Gastroesophageal sphincter (tissue), 3 donors: ENCODE results near the gene GRXCR1.

ENCODE experiments used
- CTCF ChIP-seq, 4 experiments: fragments of 200-600 bp in 2 of 4; fragments of 450-650 bp in 2 of 4; sonication (generic) in 1 of 4; IDR thresholded peaks; one replicate each; pipeline ENCODE4 v1.5.1; 2017 to 2019; ENCODE audit warnings: antibody characterized with exemption in 4 of 4, mild to moderate bottlenecking in 2 of 4, moderate library complexity in 2 of 4
- EP300 ChIP-seq: sonication (generic); formaldehyde crosslinking; IDR thresholded peaks from one replicate; pipeline ENCODE4 v1.6.1; 2017; ENCODE audit warnings: antibody characterized with exemption, mild to moderate bottlenecking
- POLR2A ChIP-seq, 2 donors: fragments of 450-650 bp; IDR thresholded peaks; one replicate each; pipeline ENCODE4 v1.6.1; 2017; ENCODE audit warnings: antibody characterized with exemption in 2 of 2, mild to moderate bottlenecking in 2 of 2, moderate library complexity in 1 of 2
- POLR2AphosphoS5 ChIP-seq: sonication (generic); formaldehyde crosslinking; IDR thresholded peaks from one replicate; pipeline ENCODE4 v1.6.1; 2017; ENCODE audit warnings: antibody characterized with exemption

- no peak for TF ChIP-seq CTCF (IDR thresholded peaks at IDR 0.05)
- TF ChIP-seq POLR2A (IDR thresholded peaks at IDR 0.05) = no peak
- no peak for TF ChIP-seq EP300
- no peak for TF ChIP-seq POLR2AphosphoS5
Measured at GRCh38 chr4:42891644-42892043, 869 bp upstream of the GRXCR1 start.
